ENCODE results near the gene IKZF3.

Gene IKZF3

GRCh38 chr17:39813631-39814030 is 50.5 kb downstream of the IKZF3 start:
- peak; percentile 37 for DNase-seq

GRCh38 chr17:39812466-39812865 is 51.6 kb downstream of the IKZF3 start:
- DNase-seq = no peak

GRCh38 chr17:39810939-39811728 is 53.0 kb downstream of the IKZF3 start:
- DNase-seq = no peak

DNA sequence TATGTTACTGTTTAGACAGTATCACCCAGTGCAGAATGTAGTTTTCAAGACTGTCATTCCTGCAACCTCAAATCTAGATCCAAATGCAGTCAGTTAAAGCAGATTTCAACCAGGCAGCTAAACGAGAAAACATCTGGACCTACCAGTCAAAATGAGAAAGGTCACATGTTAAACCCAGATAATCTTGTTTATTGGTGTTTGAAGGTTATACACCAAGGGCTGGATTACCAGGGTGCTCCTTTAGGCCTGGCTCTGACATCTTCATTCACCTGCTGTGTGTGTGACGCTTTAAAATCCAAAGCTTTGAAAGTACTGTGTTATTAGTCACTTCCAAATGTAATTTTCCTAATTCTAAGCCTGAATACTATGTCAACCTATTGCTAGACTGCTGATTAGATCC is 54.9 kb downstream of the IKZF3 start:
- no peak for DNase-seq

DNA sequence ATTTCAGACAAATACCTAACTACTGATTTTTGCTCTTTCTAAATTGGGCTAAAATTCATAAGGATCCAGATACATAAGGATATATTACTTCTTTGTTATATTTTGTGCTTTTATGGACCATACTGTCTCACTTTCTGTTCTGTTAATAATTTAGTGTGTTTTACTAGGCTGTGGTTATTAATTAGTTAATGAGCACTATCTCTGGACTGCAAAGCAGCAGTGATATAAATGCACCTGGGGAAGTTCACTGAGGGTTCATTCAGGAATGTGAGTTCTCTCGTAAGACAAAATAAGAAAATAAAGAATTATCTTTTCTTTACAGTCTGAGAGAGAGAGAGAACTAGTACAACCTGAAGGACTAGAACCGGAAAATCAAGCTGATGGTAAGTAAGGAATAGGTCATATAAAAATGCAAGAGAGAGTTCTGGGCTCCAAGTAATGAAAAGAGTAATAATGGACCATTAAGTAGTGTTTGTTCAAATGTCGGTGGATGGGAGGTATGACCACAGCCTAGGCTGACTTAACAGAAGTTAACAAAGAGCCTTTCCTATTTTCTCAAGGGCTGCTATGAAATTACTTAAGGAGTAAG is 55.6 kb downstream of the IKZF3 start:
- DNase-seq = no peak

DNA sequence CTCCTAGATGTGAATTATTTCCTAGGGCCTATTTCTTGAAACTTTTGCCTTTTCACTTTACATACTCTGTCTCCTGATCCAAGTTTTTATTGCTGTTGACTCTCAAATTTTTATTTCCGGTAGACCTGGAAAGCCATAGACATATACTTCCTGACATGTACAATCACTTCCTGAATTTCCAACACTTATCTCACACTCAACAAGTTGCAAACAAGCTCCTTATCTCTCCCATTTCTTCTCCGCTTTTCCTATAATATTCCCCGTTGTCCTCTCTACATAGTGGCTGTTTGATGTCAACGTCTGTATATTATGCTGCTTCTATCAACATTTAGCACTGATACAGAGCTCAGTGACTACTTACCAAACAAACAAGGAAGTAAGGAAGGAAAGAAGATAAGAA is 59.3 kb downstream of the IKZF3 start:
- DNase-seq = no peak

- no peak for DNase-seq
Measured at GRCh38 chr17:39801055-39801454, 63.1 kb downstream of the IKZF3 start.

DNA sequence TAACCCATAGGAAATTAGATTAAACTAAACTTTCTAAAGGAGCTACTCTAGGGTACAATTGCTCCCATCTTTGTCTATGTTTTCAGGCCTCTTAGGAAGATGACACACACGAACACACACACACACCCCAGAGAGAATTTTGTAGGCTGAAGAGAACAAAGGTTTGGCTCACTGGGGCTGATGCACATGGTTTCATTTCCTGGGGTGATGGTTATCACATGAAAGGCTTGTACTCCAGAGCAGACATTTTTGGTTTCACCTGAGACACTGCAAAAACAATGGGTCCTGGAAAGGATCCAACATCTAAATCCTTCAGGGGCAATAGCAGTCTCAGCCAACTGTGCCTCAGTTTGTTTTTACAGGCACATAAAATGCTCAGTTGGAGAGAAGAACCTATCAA is 63.6 kb downstream of the IKZF3 start:
- peak; percentile 32 for DNase-seq

DNA sequence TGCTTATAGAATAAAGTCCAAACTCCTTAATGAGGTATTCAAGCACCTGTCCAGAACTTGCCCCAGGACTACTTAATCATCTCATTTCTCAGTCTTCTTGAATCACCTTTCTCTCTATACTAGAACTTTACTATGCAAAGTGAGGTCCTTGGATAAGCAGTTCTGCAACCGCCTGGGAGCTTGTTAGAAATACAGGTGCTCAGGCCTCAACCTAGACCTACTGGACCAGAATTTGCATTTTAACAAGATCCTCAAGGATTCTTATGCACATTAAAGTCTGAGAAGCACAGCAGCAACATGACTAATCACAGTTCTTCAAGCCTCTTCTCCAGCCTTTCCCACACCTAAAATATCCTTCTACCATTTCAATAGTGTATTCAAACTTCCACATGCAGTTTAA is 64.7 kb downstream of the IKZF3 start:
- DNase-seq = no peak

DNA sequence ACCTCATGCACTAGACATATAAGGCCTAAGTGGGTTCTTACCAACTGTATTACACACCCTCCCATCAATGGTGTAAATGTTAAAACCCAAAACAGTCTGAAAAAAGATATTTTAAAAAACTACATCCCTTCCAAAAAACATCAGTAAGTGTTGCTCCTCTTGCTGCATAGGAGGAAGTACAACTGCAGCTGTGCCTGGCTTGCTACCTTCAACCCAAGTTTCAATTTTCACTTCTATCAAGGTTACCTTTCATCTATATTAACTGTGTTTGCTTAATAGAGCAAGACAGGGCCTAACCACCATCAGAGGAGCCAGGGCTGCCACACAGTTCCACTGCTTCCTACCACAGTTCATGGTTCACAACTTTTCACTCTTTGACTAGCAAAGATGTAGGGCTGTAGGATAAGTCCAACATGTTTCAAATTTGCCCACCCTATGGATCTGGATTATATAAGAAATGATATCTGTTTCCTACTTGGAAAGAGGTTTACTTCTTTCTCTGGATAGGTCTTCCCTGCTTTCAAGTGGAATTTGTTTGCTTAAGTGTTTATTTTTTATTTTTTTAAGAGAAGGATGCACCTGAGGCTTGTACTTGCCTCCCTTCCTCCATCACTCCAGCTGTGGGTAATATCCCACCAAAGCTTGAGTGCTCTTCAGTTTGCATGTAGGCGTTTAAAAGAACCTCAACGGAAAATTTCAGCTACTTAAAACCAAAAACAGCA is 69.7 kb downstream of the IKZF3 start:
- DNase-seq = no peak

- no peak for DNase-seq
Measured at GRCh38 chr17:39793301-39793872, 70.7 kb downstream of the IKZF3 start.

GRCh38 chr17:39792526-39793221 is 71.4 kb downstream of the IKZF3 start:
- DNase-seq = no peak

- DNase-seq = no peak
Measured at GRCh38 chr17:39791111-39791992, 72.8 kb downstream of the IKZF3 start.

DNA sequence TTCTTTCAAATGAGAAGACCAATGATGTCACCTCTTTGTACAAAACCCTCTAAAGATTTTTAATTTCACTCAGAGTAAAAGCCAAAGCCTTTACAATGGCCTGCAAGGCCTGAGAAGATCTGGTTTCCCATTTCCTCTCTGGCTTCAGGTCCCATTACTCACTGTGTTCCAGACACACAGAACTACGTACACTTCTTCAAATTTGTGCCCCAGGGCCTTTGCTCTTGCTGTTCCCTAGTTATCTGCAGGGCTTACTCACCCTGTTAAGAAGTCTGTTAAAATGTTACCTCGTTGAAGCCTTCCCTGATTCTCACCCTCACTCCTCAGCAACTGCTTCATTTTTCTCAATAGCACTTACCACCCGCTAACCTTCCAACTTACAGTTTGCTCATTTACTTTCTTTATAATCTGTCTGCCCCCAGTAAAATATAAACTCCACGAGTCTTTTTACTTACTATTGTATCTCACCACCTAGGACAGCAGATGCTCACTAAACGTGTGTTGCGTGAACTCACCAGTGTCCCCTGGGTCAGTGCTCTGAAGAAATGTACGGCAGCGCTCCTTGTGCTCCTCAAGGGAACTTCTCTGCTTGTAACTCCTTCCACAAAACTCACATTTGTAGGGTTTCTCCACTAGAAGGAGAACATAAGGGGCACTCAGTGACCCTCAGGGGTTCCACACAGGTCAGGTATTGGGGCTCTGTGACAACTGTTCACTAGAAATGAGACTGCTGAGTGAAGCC is 76.2 kb downstream of the IKZF3 start:
- no peak for DNase-seq

DNA sequence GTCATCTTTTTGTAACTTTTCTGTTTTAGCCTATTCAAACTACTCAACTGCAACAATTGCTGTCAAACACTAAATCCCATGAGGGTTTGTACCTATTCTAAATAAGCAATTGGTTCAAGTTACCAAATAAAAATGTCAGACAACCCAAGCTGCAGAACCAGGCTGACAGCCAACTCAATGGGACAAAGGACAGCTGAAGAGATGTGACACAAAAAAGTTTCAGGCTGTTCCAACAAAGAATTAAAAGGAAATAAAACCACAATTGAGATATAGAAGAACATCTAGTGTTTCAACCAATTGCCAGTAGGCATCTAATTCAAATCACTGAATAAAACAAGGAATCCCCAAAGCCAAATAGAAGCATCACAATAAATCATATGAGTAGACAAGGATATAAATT is 77.1 kb downstream of the IKZF3 start:
- DNase-seq = no peak

DNA sequence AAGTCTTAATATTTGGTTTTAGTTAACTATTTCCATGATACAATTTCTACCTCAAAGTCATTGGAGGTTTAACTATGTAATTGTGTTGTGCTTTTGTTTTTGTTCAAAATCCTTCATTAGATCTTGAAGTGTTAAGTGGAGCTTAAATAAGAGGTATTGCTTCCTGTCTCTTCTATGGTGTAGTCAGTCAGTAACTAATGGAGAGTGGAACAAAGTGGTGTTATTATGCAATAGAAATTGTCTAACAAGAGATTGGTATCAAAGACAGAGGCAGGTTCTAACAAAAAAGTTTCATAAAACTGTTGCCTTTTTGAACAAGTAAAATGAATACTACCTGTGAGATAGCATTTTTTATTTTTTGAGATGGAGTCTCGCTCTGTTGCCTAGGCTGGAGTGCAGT is 81.1 kb downstream of the IKZF3 start:
- no peak for DNase-seq

- DNase-seq = no peak
Measured at GRCh38 chr17:39782481-39782880, 81.6 kb downstream of the IKZF3 start.

GRCh38 chr17:39781861-39782213 is 82.3 kb downstream of the IKZF3 start:
- no peak for DNase-seq

DNA sequence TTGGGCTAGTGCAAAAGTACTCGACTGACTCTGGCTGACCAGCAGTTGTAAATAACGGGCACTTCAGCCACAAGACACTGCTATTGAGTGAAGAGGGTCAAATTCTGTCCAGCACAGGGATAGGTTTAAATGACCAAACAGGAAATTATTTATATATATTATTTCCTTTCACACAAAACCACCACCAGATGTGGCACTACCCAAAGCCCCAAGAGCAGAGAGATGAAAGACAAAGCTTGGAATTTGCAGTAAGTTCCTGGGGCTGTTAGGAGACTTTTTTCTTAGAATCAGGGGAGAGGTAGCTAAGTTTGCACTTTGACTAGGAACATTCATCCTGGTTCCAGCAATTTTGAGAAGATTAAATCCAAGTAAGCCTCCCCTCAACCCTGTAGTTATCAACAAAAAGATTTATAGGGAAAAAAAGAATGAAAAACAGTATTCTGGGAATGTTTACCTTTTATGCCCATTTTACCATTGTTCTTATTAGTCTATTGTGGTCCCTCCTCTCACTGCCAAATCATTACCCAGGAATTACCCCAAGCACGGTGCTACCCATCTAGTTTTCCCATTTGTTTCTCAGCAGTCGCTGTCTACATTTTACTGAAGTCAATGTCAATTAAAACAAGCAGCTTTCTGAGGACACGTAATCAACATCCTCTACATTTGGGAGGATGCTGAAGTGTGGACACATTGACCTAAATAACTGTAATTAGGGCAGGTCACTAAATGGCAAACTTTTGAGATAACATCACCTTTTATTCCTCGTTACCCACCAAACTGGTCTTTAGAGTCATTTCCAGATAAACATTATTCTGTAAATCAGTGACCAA is 82.9 kb downstream of the IKZF3 start:
- DNase-seq = no peak

DNA sequence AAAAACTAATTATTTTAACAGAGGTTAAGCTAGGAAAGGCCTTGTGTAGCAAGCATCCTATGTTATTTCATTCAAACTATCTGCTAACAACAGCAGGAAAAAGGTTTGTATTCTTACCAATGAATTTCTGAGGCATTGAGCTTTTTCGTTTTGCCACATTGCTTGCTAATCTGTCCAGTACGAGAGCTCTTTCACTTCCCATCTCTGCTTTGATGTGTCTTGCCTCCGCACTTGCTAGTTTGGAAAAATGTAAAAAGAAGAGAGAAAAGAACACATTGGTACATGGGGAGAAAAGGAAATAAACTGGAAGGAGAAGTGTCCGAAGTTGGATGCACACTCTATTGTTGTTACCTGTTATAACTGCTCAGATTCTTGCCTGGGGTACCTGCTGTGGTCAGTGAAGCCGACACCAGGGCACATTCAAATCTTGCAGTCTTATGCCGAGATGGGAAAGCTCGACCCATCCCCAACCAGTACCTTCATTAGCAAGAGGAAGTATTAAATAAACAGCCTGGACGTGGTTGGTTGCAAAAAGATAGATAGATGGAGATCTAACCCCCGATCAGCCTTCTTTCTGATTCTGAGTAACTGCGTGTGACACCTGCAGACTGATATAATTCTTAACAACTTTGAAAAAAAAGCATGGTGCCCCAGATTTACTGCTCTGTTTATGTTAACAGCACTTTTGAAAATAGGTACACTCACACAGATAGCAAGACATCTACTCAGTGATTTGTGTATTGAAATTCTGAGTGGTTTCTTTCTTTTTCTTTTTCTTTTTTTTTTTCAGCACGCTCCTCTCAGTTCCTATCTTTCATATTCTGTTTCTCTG is 86.4 kb downstream of the IKZF3 start:
- DNase-seq = no peak
